ENCODE data around the gene SERPINI2.

SERPINI2 gene

GRCh38 chr3:167473863-167474262 is at the start of gene SERPINI2:
TSS of gene SERPINI2 (minus strand) at chr3:167474042. CDS start at chr3:167471834, 2,208 bp downstream.
- DNase-seq, result no peak

- no peak for DNase-seq
Observed at GRCh38 chr3:167521006-167521355, 47.1 kb upstream of the SERPINI2 start.

- DNase-seq, result no peak
Observed at GRCh38 chr3:167520266-167521005, 46.6 kb upstream of the SERPINI2 start.

GRCh38 chr3:167507954-167508353 is 34.1 kb upstream of the SERPINI2 start:
- DNase-seq, result no peak

GRCh38 chr3:167502401-167502800 is 28.6 kb upstream of the SERPINI2 start:
- no peak for DNase-seq

- no peak for DNase-seq
Observed at GRCh38 chr3:167501941-167502340, 28.1 kb upstream of the SERPINI2 start.

GRCh38 chr3:167497903-167498302 is 24.1 kb upstream of the SERPINI2 start:
- no peak for DNase-seq

GRCh38 chr3:167493244-167493643 is 19.4 kb upstream of the SERPINI2 start:
- no peak for DNase-seq

GRCh38 chr3:167491621-167492020 is 17.8 kb upstream of the SERPINI2 start:
- DNase-seq, result no peak

GRCh38 chr3:167489571-167489970 is 15.7 kb upstream of the SERPINI2 start:
- DNase-seq, result no peak

- DNase-seq, result no peak
Observed at GRCh38 chr3:167487556-167487955, 13.7 kb upstream of the SERPINI2 start.

GRCh38 chr3:167484551-167484950 is 10.7 kb upstream of the SERPINI2 start:
- no peak for DNase-seq

- DNase-seq, result no peak
Observed at GRCh38 chr3:167483708-167484475, 10.1 kb upstream of the SERPINI2 start.

GRCh38 chr3:167481164-167481563 is 7.3 kb upstream of the SERPINI2 start:
- DNase-seq, result no peak

GRCh38 chr3:167480748-167481147 is 6.9 kb upstream of the SERPINI2 start:
- DNase-seq, result no peak

- DNase-seq, result no peak
Observed at GRCh38 chr3:167469381-167469780, 4.5 kb downstream of the SERPINI2 start.

- DNase-seq, result no peak
Observed at GRCh38 chr3:167467848-167468611, 5.8 kb downstream of the SERPINI2 start.

- DNase-seq, result no peak
Observed at GRCh38 chr3:167466966-167467365, 6.9 kb downstream of the SERPINI2 start.

GRCh38 chr3:167456157-167456799 is 17.6 kb downstream of the SERPINI2 start:
- no peak for DNase-seq

GRCh38 chr3:167453815-167454214 is 20.0 kb downstream of the SERPINI2 start:
- DNase-seq, result no peak

GRCh38 chr3:167451282-167451681 is 22.6 kb downstream of the SERPINI2 start:
- DNase-seq, result no peak

GRCh38 chr3:167450675-167451074 is 23.2 kb downstream of the SERPINI2 start:
- no peak for DNase-seq

- no peak for DNase-seq
Observed at GRCh38 chr3:167450195-167450594, 23.6 kb downstream of the SERPINI2 start.

Measured in activated CD8-positive, alpha-beta memory T cell treated with anti-CD3 and anti-CD28 coated beads, Interleukin-2, amount 50 U/mL, for 4 hours (primary cell).